Measurements from ENCODE around the gene C4orf33.

DNA sequence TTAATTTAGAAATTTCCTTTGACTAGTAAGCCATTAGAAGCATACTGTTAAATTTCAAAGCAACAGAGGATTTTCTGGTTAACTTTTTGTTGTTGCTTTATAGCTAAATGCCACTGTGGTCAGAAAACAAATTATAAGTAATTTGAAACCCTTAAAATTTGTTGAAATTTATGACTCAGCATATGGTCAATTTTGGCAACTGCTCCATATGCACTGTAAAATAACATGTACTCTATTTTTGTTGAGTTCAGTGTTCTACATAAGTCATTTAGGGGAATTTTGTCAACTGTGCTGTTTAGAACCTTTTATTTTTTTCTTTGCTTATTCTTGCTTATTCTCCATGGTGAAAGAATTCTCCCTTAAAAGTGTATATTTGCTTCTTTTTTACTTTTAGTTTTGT lies 31.2 kb upstream of the C4orf33 start:
- no peak for TF ChIP-seq EZH2 (IDR thresholded peaks at IDR 0.05; ENCODE audit: borderline replicate concordance, low read depth, low read length, poor library complexity, severe bottlenecking)
- TF ChIP-seq, protein P1, sequence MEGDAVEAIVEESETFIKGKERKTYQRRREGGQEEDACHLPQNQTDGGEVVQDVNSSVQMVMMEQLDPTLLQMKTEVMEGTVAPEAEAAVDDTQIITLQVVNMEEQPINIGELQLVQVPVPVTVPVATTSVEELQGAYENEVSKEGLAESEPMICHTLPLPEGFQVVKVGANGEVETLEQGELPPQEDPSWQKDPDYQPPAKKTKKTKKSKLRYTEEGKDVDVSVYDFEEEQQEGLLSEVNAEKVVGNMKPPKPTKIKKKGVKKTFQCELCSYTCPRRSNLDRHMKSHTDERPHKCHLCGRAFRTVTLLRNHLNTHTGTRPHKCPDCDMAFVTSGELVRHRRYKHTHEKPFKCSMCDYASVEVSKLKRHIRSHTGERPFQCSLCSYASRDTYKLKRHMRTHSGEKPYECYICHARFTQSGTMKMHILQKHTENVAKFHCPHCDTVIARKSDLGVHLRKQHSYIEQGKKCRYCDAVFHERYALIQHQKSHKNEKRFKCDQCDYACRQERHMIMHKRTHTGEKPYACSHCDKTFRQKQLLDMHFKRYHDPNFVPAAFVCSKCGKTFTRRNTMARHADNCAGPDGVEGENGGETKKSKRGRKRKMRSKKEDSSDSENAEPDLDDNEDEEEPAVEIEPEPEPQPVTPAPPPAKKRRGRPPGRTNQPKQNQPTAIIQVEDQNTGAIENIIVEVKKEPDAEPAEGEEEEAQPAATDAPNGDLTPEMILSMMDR (conservative IDR thresholded peaks at IDR 0.05; ENCODE audit: low read depth, low read length), result no peak

All from A673 (cell line).